22Rv1 (cell line): ENCODE measurements around the gene COA1.

Experiments used
- CTCF ChIP-seq: fragments of 450-650 bp; IDR thresholded peaks from 2 replicates; pipeline ENCODE4 v1.5.1; 2017; ENCODE audit warnings: mild to moderate bottlenecking
- ZFX ChIP-seq: fragments of 450-650 bp; IDR thresholded peaks from 2 replicates; pipeline ENCODE4 v1.6.1; 2017; ENCODE audit warnings: antibody characterized with exemption, borderline replicate concordance

DNA sequence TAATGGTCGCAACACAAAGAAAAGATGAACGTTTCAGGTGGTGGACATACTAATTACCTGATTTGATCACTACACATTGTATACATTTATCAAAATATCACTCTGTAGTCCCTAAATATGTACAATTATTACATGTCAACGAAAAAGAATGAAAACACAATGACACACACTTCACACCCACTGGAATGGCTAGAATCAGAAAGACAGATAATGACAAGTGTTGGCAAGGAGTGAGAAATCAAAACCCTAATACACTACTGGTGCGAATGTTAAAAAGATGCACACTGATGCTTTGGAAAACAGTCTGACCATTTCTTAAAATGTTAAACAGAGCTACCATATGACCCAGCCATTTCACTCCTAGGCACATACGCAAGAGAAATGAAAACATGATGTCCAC, 2.3 kb downstream of the COA1 start:
- TF ChIP-seq CTCF (no peak), ZFX (no peak)
